Measurements from ENCODE around the gene SYT5. TPM values are rescaled to one million over a fixed set of nuclear protein-coding genes. Genes with fewer than 3 reads are reported as not detected.

Gene SYT5
- total RNA-seq, 1 donor from 2014 or later, result 1.6 TPM

GRCh38 chr19:55181740-55182139 lies 1.7 kb upstream of the SYT5 start:
- H3K4me1 Mint-ChIP-seq (ENCODE audit: unreplicated experiment), result peaks cover 5% of the 10 kb centered on the region
- TF ChIP-seq CTCF (IDR thresholded peaks at IDR 0.05; ENCODE audit: unreplicated experiment), result no peak
- DNase-seq (ENCODE audit: low spot score), result no peak
- no peaks in the 10 kb centered on the region for H3K9me3 Mint-ChIP-seq (ENCODE audit: unreplicated experiment)
- H3K27ac Mint-ChIP-seq (ENCODE audit: unreplicated experiment), result no peak overlapping the region
- peaks cover 23% of the 10 kb centered on the region for H3K27me3 Mint-ChIP-seq (ENCODE audit: unreplicated experiment)
- H3K36me3 Mint-ChIP-seq (ENCODE audit: low read depth, unreplicated experiment), result peaks cover 3% of the 10 kb centered on the region
- no peak overlapping the region for H3K4me3 Mint-ChIP-seq (ENCODE audit: unreplicated experiment)

DNA sequence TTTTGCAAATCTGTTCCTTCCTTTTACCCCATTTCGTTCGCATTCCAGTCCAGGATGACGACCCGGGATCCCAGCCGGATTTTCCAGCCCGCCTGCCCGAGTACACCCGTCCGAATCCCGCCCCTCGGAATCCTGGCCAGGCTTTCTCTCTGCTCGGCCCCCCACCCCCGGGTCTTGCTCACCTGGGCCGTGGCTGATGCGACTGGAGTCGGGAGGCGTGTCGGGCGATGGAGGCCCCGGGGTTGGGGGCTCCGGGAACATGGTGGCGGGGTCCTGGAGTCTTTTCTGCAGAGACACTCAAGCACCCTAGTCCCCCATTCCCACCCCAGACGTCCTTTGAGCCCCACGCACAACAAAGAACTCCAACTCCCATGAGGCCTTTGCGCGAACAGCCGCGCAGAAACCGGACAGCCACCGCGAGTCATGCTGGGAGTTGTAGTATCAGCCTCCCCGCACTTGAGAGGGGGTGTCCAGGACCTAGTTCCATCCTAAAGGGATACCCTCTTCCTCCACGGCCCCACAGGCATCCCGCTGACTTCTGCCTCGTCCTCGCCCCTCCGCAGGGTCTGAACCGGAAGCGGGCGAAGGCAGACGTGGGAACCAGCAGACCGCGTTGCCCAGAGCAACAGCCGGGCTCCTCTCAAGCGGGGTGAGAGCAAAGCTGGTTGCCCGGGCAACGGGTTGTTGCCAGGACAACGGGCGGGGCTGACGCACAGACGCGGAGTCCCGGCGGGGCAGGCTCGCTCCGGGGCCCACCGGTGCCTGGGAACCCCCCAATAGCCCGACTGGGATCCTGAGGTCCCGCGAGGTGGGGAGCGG lies 1.1 kb downstream of the SYT5 start:
- peak overlapping the region; percentile 82 for H3K4me3 Mint-ChIP-seq (ENCODE audit: unreplicated experiment)
- H3K9me3 Mint-ChIP-seq (ENCODE audit: unreplicated experiment), result no peaks in the 10 kb centered on the region
- DNase-seq (ENCODE audit: low spot score), result peak; percentile 80
- peaks cover 3% of the 10 kb centered on the region for H3K36me3 Mint-ChIP-seq (ENCODE audit: low read depth, unreplicated experiment)
- TF ChIP-seq CTCF (IDR thresholded peaks at IDR 0.05; ENCODE audit: unreplicated experiment), result no peak
- H3K27me3 Mint-ChIP-seq (ENCODE audit: unreplicated experiment), result peaks cover 30% of the 10 kb centered on the region
- H3K27ac Mint-ChIP-seq (ENCODE audit: unreplicated experiment), result peak overlapping the region; percentile 36
- H3K4me1 Mint-ChIP-seq (ENCODE audit: unreplicated experiment), result peaks cover 5% of the 10 kb centered on the region

GRCh38 chr19:55176076-55176475 lies 4.0 kb downstream of the SYT5 start:
- H3K4me3 Mint-ChIP-seq (ENCODE audit: unreplicated experiment), result no peak overlapping the region
- DNase-seq (ENCODE audit: low spot score), result no peak
- H3K27ac Mint-ChIP-seq (ENCODE audit: unreplicated experiment), result no peak overlapping the region
- peaks cover 8% of the 10 kb centered on the region for H3K36me3 Mint-ChIP-seq (ENCODE audit: low read depth, unreplicated experiment)
- peaks cover 12% of the 10 kb centered on the region for H3K4me1 Mint-ChIP-seq (ENCODE audit: unreplicated experiment)
- no peaks in the 10 kb centered on the region for H3K9me3 Mint-ChIP-seq (ENCODE audit: unreplicated experiment)
- peaks cover 38% of the 10 kb centered on the region for H3K27me3 Mint-ChIP-seq (ENCODE audit: unreplicated experiment)
- TF ChIP-seq CTCF (IDR thresholded peaks at IDR 0.05; ENCODE audit: unreplicated experiment), result no peak

DNA sequence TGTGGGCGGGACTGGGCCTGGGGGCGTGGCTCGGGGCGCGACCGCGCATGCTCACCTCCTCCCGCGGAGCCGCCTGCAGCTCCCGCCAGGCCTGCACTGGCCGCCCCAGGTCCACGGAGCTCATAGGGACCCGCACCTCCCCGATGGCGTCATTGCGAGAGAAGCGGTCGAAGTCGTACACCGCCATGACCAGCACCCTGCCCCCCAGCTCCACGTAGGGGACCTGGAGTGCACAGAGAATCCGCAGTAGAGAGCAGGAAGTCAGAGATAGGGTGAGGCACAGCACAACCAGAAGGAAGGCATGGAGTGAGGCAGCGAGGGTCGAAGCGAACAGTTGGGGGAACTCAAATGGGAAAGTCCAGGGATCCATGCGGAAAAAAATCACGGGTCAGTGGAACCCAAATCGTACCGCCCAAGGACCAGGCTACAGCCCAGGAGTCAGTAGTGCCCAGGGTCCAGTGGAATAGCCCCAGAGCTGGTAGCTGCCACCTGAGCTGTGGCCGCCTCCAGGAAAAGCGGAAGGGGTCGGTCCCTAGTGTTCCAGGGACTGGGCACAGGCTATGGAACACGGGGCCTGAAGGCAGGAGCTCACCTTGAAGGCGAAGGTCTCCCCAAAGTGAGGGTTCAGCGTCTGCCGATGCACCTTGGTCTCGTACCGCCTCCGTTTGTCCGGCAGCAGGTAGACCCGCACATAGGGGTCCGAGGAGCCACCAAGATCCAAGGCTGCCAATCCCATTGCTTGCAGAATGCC lies 4.8 kb downstream of the SYT5 start:
- H3K4me3 Mint-ChIP-seq (ENCODE audit: unreplicated experiment), result no peak overlapping the region
- no peak for TF ChIP-seq CTCF (IDR thresholded peaks at IDR 0.05; ENCODE audit: unreplicated experiment)
- no peak overlapping the region for H3K27ac Mint-ChIP-seq (ENCODE audit: unreplicated experiment)
- DNase-seq (ENCODE audit: low spot score), result no peak
- H3K9me3 Mint-ChIP-seq (ENCODE audit: unreplicated experiment), result no peaks in the 10 kb centered on the region
- H3K27me3 Mint-ChIP-seq (ENCODE audit: unreplicated experiment), result peaks cover 32% of the 10 kb centered on the region
- peaks cover 8% of the 10 kb centered on the region for H3K36me3 Mint-ChIP-seq (ENCODE audit: low read depth, unreplicated experiment)
- H3K4me1 Mint-ChIP-seq (ENCODE audit: unreplicated experiment), result peaks cover 12% of the 10 kb centered on the region

Data from endothelial cell (in vitro differentiated cells).